Middle frontal gyrus (tissue), 1 donor: ENCODE data around the gene ADISSP.

Experiments used
- DNase-seq: peaks from one replicate; pipeline ENCODE4 v3.0.0-alpha.2; 2015; ENCODE audit warnings: low spot score; ENCODE audit errors: extremely low spot score

ADISSP gene

GRCh38 chr20:3739054-3739925 is 28.3 kb downstream of the ADISSP start:
- DNase-seq, result no peak

GRCh38 chr20:3738111-3739053 is 29.2 kb downstream of the ADISSP start:
- no peak for DNase-seq

- DNase-seq, result no peak
These were observed 31.8 kb downstream of the ADISSP start for GRCh38 chr20:3735768-3736167.

GRCh38 chr20:3734111-3734843 is 33.3 kb downstream of the ADISSP start:
- DNase-seq, result no peak

- DNase-seq, result no peak
These were observed 34.2 kb downstream of the ADISSP start for GRCh38 chr20:3733119-3733995.

- no peak for DNase-seq
These were observed 35.0 kb downstream of the ADISSP start, which contains the start of gene HSPA12B for GRCh38 chr20:3732327-3733118. Gene HSPA12B (plus strand): TSS chr20:3732685. CDS start chr20:3738675, 5,990 bp downstream.

- DNase-seq, result no peak
These were observed 35.6 kb downstream of the ADISSP start for GRCh38 chr20:3731944-3732326.

GRCh38 chr20:3730803-3731672 is 36.5 kb downstream of the ADISSP start:
- no peak for DNase-seq

- no peak for DNase-seq
These were observed 37.6 kb downstream of the ADISSP start for GRCh38 chr20:3729811-3730540.

GRCh38 chr20:3729378-3729777 is 38.2 kb downstream of the ADISSP start:
- DNase-seq, result no peak

GRCh38 chr20:3728876-3729275 is 38.7 kb downstream of the ADISSP start:
- no peak for DNase-seq

GRCh38 chr20:3728354-3728753 is 39.2 kb downstream of the ADISSP start:
- no peak for DNase-seq

- no peak for DNase-seq
These were observed 40.0 kb downstream of the ADISSP start for GRCh38 chr20:3727401-3728021.

GRCh38 chr20:3724356-3724755 is 43.2 kb downstream of the ADISSP start:
- no peak for DNase-seq

- DNase-seq, result no peak
These were observed 44.3 kb downstream of the ADISSP start for GRCh38 chr20:3723284-3723683.

GRCh38 chr20:3721912-3722311 is 45.6 kb downstream of the ADISSP start:
- DNase-seq, result no peak

GRCh38 chr20:3720626-3721025 is 46.9 kb downstream of the ADISSP start:
- no peak for DNase-seq
